HG03520 (cell line): ENCODE results near the gene SHANK1.
"Not testable (repeated sequence)": the region's sequence is repeated elsewhere in the genome, so short reads cannot be mapped to it uniquely, and the experiment has no call there.

Experiments used
- ATAC-seq: cut with Tn5 transposase; IDR thresholded peaks from one replicate; pipeline ENCODE4 v1.9.1; 2021; ENCODE audit warnings: mild to moderate bottlenecking, moderate library complexity; ENCODE audit not compliant: unreplicated experiment

Gene SHANK1

DNA sequence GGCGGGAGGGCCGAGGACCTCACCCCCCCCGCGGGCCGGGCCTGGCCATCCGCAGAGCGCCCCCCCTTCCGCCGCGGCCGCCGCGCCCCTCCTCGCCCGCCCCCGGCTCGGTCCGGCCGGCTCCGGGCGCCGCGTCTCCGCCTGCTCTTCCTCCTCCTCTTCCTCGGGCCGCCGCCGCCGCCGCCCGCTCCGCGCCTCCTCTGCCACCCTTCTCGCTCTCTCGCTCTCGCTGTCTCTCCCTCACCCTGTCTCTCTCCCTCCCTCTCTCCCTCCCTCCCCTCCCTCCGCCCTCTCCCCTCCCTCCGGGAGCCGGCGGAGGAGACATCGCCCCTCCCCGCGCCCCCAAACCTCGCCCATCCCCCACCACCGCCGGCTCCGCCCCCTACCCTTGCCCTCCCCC lies at the start of gene SHANK1:
TSS of gene SHANK1 (minus strand) at position 237 of the 400 bp plus-strand sequence. CDS start 2,883 bp downstream, outside the sequence.
- ATAC-seq = no peak

- ATAC-seq = no peak
Measured at GRCh38 chr19:50768277-50768676, 48.7 kb upstream of the SHANK1 start.

GRCh38 chr19:50767263-50767662 lies 47.7 kb upstream of the SHANK1 start:
- not testable (repeated sequence) for ATAC-seq

DNA sequence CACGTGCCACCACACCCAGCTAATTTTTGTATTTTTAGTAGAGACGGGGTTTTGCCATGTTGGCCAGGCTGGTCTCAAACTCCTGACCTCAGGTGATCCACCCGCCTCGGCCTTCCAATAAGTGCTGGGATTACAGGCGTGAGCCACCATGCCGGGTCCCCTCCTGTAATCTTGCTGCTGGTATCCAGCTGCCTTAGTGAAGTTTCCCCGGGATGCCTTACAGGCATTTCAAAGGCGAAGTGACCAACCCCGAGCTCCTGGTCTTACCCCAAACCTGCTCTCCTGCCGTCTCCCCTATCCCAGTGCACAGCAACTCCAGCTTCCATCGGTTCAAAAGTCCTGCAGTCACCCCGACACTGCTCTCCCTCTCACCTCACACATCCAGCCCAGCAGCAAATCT lies 47.1 kb upstream of the SHANK1 start:
- ATAC-seq = not testable (repeated sequence)

GRCh38 chr19:50764409-50764808 lies 44.8 kb upstream of the SHANK1 start:
- no peak for ATAC-seq

GRCh38 chr19:50763521-50763920 lies 43.9 kb upstream of the SHANK1 start:
- not testable (repeated sequence) for ATAC-seq

DNA sequence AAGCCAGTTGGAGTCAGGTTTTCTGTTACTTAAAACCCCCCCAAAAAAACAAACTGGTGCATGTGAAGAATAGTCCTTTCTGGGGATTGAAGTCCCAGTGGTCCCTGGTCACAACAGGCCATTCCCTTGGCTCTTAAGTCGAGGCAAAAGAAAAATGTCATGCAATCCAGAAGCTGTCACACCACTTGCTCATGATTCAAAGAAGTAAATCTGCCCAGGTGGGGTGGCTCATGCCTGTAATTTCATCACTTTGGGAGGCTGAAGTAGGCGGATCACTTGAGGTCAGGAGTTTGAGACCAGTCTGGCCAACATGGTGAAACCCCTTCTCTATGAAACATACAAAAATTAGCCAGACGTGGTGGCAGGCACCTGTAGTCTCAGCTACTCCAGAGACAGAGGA lies 41.9 kb upstream of the SHANK1 start:
- ATAC-seq = not testable (repeated sequence)

- no peak for ATAC-seq
Measured at GRCh38 chr19:50759886-50760285, 40.3 kb upstream of the SHANK1 start.

GRCh38 chr19:50759076-50759475 lies 39.5 kb upstream of the SHANK1 start:
- ATAC-seq = not testable (repeated sequence)

DNA sequence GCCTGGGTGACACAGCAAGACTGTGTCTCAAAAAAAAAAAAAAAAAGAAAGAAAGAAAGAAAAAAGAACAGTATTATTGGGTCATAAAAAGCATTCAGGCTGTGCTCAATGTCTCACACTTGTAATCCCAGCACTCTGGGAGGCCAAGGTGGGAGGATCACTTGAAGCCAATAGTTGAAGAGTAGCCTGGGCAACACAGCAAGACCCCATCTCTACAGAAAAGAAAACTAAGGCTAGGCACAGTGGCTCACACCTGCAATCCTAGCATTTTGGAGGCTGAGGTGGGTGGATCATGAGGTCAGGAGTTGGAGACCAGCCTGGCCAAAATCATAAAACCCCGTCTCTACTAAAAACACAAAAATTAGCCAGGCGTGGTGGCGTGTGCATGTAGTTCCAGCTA lies 38.0 kb upstream of the SHANK1 start:
- ATAC-seq = not testable (repeated sequence)

DNA sequence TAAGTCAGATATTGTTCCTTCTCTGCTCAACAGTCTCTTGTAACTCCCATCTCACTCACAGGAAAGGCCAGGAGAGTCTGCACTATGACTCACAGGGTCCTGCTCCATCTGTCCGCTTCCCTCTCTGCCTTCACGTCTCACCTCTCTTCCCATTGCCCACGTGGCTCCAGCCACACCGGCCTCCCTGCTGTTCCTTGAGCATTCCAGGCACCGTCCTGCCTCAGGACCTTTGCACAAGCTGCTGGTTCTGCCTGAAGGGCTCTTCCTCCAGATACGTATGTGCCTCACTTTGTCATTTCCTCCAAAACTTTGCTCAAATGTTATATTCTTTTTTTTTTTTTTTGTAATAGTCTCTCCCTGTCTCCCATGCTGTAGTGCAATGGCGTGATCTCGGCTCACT lies 36.6 kb upstream of the SHANK1 start:
- not testable (repeated sequence) for ATAC-seq

- ATAC-seq = no peak
Measured at GRCh38 chr19:50753879-50754278, 34.3 kb upstream of the SHANK1 start.

GRCh38 chr19:50750010-50750409 lies 30.4 kb upstream of the SHANK1 start:
- no peak for ATAC-seq

GRCh38 chr19:50749490-50749889 lies 29.9 kb upstream of the SHANK1 start:
- ATAC-seq = no peak

DNA sequence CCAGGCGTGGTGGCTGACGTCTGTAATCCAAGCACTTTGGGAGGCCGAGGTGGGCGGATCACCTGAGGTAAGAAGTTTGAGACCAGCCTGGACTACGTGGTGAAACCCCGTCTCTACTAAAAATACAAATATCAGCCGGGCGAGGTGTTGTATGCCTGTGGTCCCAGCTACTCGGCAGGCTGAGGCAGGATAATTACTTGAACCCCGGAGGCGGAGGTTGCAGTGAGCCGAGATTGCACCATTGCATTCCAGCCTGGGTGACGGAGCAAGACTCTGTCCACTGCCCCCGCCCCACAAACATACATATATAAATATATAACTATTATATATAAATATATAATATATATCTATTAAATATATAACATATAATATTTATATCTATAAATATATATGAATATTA lies 27.5 kb upstream of the SHANK1 start:
- not testable (repeated sequence) for ATAC-seq

- no peak for ATAC-seq
Measured at GRCh38 chr19:50745221-50745620, 25.6 kb upstream of the SHANK1 start.

- no peak for ATAC-seq
Measured at GRCh38 chr19:50743537-50743936, 23.9 kb upstream of the SHANK1 start.

GRCh38 chr19:50741179-50741933 lies 21.8 kb upstream of the SHANK1 start:
- ATAC-seq = no peak

GRCh38 chr19:50739914-50740426 lies 20.4 kb upstream of the SHANK1 start:
- ATAC-seq = no peak

DNA sequence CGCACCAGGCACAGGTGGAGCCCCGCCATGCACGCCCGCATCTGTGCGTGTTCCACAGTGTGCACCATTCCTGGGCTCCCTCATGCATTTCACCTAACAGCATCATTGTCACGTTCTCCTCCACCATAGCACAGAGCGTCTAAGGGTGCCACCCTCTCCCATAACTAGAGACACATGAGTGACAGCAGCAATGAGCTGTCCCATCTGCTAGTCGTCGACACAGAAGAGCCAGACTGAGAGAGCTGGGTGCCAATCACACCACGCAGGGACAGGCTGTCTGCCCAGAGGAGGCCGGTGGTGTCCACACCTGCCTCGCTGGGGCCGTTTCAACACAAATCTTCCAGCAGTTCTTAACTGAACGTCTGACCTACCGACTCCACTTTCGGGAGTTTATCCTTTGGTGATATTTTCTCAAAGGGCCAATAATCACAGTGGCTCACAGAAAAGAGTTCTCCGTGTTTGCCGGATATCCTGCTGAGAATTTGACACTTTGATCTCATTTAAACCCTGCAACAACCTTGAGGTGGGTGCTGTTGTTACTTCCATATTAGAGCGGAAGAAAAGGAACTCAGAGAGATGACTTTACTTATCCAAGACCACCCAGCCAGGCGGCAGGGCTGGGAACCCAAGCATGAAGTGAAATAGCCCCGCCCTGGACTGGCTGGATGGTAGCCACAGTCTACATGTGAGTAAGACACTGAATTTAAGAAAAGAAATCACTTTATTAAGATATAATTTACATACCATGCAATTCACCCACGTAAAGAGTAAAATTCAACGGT lies 19.7 kb upstream of the SHANK1 start:
- no peak for ATAC-seq

DNA sequence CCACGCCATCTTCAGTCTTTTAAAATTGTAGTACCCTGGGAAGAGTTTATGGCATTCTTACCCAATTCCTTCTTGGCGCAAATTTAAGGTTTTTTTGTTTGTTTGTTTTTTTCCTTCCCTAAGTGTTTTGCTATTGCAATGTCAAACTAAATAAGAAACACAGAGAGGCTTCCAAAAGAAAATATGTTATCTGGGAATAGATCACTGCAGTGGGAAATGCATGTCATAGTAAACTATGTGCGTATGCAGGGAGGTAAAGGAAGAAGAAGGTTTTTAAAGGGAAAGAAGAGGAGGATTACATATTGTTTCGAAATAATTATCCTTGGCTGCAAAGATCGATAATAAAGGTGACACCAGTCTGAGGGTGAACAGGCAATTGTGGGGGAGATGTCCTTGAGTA lies 16.7 kb upstream of the SHANK1 start:
- ATAC-seq = no peak

- no peak for ATAC-seq
Measured at GRCh38 chr19:50735869-50736268, 16.3 kb upstream of the SHANK1 start.
